Hepatocyte (in vitro differentiated cells): Measurements from ENCODE around the gene TRAPPC2. TPM values are rescaled to one million over a fixed set of nuclear protein-coding genes. Genes with fewer than 3 reads are reported as not detected.
A peak's percentile ranks its signal among the peaks of the same experiment; 100 is the strongest.

Source experiments
- DNase-seq: peaks from one replicate; pipeline ENCODE4 v3.0.0-alpha.2; 2016; ENCODE audit warnings: low spot score
- H2AFZ ChIP-seq: fragments of 200-600 bp; sonication (generic); 2 replicates; pipeline ENCODE4 v1.6.0; 2016; ENCODE audit warnings: antibody characterized with exemption, mild to moderate bottlenecking
- H3K27ac ChIP-seq: fragments of 200-600 bp; sonication (generic); 2 replicates; pipeline ENCODE4 v1.5.1; 2016; ENCODE audit warnings: mild to moderate bottlenecking
- H3K27me3 ChIP-seq: fragments of 200-600 bp; sonication (generic); 2 replicates; pipeline ENCODE4 v1.6.1; 2016
- H3K36me3 ChIP-seq: fragments of 200-600 bp; sonication (generic); replicated peaks from 2 replicates; pipeline ENCODE4 v1.5.1; 2016; ENCODE audit warnings: low read depth; ENCODE audit not compliant: insufficient read depth
- H3K4me1 ChIP-seq: fragments of 200-600 bp; sonication (generic); 2 replicates; pipeline ENCODE4 v1.5.1; 2016; ENCODE audit warnings: mild to moderate bottlenecking, moderate library complexity; ENCODE audit not compliant: insufficient read depth
- H3K4me2 ChIP-seq: fragments of 200-600 bp; sonication (generic); 2 replicates; pipeline ENCODE4 v1.6.0; 2016
- H3K4me3 ChIP-seq: fragments of 200-600 bp; sonication (generic); 2 replicates; pipeline ENCODE4 v1.5.1; 2016; ENCODE audit warnings: mild to moderate bottlenecking
- H3K79me2 ChIP-seq: fragments of 200-600 bp; sonication (generic); 2 replicates; pipeline ENCODE4 v1.6.0; 2017; ENCODE audit warnings: mild to moderate bottlenecking
- H3K9me2 ChIP-seq: fragments of 200-600 bp; sonication (generic); replicated peaks from 2 replicates; pipeline ENCODE4 v1.6.0; 2017; ENCODE audit warnings: mild to moderate bottlenecking; ENCODE audit not compliant: insufficient read depth
- H3K9me3 ChIP-seq: fragments of 200-600 bp; sonication (generic); 2 replicates; pipeline ENCODE4 v1.5.1; 2016; ENCODE audit warnings: low read depth, mild to moderate bottlenecking
- H4K20me1 ChIP-seq: fragments of 200-600 bp; sonication (generic); 2 replicates; pipeline ENCODE4 v1.6.0; 2016; ENCODE audit warnings: mild to moderate bottlenecking; ENCODE audit not compliant: insufficient read depth, poor library complexity, severe bottlenecking
- EZH2 ChIP-seq: fragments of 200-600 bp; sonication (generic); IDR thresholded peaks from 2 replicates; pipeline ENCODE4 v1.6.1; 2016; ENCODE audit warnings: antibody characterized with exemption, mild to moderate bottlenecking, borderline replicate concordance
- EZH2phosphoT487 ChIP-seq: fragments of 200-600 bp; sonication (generic); IDR thresholded peaks from one replicate; pipeline ENCODE4 v1.6.1; 2018; ENCODE audit warnings: antibody characterized with exemption, mild to moderate bottlenecking, low read depth, moderate library complexity; ENCODE audit not compliant: unreplicated experiment, severe bottlenecking
- WGBS: methylation state at CpG from one replicate; pipeline ENCODE4 v1.1.6; 2016; ENCODE audit warnings: low lambda C conversion rate; ENCODE audit errors: missing lambda C conversion rate; 5-methylcytosine and 5-hydroxymethylcytosine counted together
- polyA plus RNA-seq: library from polyadenylated mRNA; unstranded; fragments of >200 nt; fragmentation: Nextera tagmentation; extraction: Ambion mirVana; gene quantifications from 2 replicates; pipeline ENCODE4 v1.2.1, GENCODE V29; 2016
- total RNA-seq: library from RNA; depleted of rRNA; stranded (reverse); fragments of >200 nt; gene quantifications from 2 replicates; pipeline ENCODE4 v1.2.3, GENCODE V29; 2014
- TF ChIP-seq, protein P1 (sequence below): fragments of 200-600 bp; sonication (generic); IDR thresholded peaks from 2 replicates; pipeline ENCODE4 v1.5.1; 2016; ENCODE audit warnings: antibody characterized with exemption, mild to moderate bottlenecking; ENCODE audit not compliant: poor library complexity

TRAPPC2 gene
- total RNA-seq (23.4 and 24.8 TPM in 2 replicates), polyA plus RNA-seq (11.7 and 15.8 TPM in 2 replicates)

DNA sequence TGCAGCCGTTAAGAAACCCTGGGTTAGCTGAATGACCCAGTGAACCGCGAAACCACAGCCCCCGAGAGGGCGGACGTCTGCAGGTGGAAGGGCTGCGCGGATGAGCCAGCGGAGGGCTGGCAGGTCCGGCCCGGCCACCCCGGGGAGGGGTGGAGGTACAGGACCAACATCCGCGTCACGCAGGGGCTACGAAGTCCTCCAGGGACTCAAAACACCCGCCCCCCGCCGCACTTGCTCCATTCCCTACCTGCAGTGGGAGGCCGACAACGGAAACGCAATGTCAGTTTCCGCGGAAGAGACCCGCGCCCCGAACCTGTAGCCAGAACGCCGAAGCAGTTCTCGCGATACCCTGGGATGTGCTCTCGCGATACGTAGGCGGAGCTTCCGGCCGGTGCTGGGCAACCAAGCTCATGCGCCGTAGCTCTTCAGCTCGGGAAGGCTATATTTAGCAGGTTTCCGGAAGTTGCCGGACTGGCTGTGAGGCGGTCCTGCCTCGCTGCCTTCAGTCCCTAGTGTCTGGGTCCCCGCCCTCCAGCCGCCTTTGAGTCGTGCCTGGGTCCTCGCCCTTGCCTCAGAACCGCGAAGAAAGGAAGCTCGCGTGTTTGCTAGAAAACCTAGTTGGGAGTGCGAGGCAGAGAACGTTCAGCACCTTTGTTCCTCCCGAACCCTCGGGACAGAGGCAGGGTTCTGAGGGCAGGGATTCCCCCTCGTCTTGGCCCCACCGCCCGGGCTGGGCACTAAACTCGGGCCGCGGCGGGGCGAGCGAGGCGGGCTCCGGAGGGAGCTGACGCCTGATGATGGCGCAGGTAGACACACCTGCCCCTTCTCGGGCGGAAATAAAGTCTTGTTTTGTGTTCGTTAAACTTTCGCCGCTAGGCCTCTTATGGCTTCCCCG lies at the start of gene TRAPPC2, which contains the start of gene OFD1:
Gene TRAPPC2 (minus strand): TSS at position 343 of the 895 bp plus-strand sequence. CDS start 14,657 bp downstream, outside the sequence.
Gene OFD1 (plus strand): TSS at position 471 of the 895 bp plus-strand sequence. CDS start 324 bp downstream, at position 795.
- Histone ChIP-seq H3K27ac (peak within 1 kb of the TSS; percentile 97), H3K79me2 (peaks cover 61% of the 10 kb centered on the region), H3K27me3 (no peaks in the 10 kb centered on the region), H3K9me3 (no peaks in the 10 kb centered on the region), H3K9me2 (no peaks in the 10 kb centered on the region), H4K20me1 (no peaks in the 10 kb centered on the region), H3K36me3 (no peaks in the 10 kb centered on the region), H3K4me2 (peak within 1 kb of the TSS; percentile 75), H3K4me1 (no peaks in the 10 kb centered on the region), H3K4me3 (peak within 1 kb of the TSS; percentile 79), H2AFZ (peak within 1 kb of the TSS; percentile 28)
- DNase-seq, result peak; percentile 93
- TF ChIP-seq EZH2phosphoT487, result no peak
- TF ChIP-seq, protein P1, sequence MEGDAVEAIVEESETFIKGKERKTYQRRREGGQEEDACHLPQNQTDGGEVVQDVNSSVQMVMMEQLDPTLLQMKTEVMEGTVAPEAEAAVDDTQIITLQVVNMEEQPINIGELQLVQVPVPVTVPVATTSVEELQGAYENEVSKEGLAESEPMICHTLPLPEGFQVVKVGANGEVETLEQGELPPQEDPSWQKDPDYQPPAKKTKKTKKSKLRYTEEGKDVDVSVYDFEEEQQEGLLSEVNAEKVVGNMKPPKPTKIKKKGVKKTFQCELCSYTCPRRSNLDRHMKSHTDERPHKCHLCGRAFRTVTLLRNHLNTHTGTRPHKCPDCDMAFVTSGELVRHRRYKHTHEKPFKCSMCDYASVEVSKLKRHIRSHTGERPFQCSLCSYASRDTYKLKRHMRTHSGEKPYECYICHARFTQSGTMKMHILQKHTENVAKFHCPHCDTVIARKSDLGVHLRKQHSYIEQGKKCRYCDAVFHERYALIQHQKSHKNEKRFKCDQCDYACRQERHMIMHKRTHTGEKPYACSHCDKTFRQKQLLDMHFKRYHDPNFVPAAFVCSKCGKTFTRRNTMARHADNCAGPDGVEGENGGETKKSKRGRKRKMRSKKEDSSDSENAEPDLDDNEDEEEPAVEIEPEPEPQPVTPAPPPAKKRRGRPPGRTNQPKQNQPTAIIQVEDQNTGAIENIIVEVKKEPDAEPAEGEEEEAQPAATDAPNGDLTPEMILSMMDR, result no peak
- no peak for TF ChIP-seq EZH2
- WGBS, result 40% methylated on average over 51 of the region's 75 CpGs

DNA sequence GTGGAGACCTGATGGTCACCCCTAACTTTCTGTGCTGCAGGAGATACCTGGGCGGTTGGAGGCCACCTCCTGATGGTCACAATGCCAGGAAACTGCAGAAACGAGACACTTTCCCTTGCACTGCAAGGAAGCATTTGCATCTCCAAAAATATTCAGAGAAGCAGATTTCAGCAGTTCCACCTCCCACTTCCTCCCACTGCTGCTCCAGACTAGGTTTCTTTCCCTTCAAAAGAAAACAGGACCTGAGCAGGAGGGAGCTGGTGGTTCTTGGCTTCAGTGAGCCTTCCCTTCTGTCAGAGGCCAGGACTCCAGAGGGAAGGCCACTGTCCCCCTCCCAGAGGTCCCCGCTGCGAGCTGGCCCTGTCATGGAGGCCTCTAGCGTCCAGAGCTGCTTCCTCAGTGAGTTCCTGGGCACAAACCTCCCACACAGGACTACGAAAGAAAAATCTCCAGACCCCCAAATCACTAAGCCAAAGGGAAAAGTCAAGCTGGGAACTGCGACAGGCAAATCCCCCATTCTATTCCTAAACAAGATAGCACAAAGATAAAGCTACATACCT lies 46.5 kb upstream of the TRAPPC2 start:
- WGBS, result 58% methylated on average over 7 of the region's 7 CpGs

DNA sequence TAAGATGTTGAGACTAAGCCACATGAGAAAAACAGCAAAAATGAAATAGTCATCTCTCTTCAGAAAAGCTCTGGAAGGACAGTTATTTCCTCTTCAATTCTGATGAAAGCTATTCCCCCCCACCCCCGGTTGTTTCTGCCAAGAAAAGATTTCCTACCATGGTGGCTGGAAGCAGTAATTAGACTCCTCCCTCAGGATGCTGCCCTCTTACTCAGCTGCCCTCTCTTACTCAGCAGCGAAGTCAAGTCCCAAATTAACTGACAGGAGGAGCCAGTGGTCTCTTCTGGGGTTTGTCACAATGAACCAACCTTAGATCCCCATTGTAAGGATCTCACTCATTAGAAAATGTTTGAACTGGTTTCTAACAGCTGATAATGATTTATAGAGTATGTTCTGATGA lies 44.5 kb upstream of the TRAPPC2 start:
- no peaks in the 10 kb centered on the region for H3K9me2 ChIP-seq
- no peak for DNase-seq
- TF ChIP-seq EZH2 (no peak), EZH2phosphoT487 (no peak)
- TF ChIP-seq, protein P1, result no peak
- no peaks in the 10 kb centered on the region for H4K20me1 ChIP-seq
- no peak overlapping the region for H3K27ac ChIP-seq
- no peak overlapping the region for H3K4me3 ChIP-seq
- H3K9me3 ChIP-seq, result no peaks in the 10 kb centered on the region
- no peaks in the 10 kb centered on the region for H3K27me3 ChIP-seq
- H3K4me1 ChIP-seq, result no peaks in the 10 kb centered on the region
- H2AFZ ChIP-seq, result no peak overlapping the region
- H3K4me2 ChIP-seq, result no peak overlapping the region
- WGBS, result 49% methylated on average over 2 of the region's 2 CpGs
- H3K36me3 ChIP-seq, result peaks cover 3% of the 10 kb centered on the region
- H3K79me2 ChIP-seq, result no peaks in the 10 kb centered on the region

More for the DNA sequence above, 46.5 kb upstream of the TRAPPC2 start:
- DNase-seq, result no peak
- H3K79me2 ChIP-seq, result no peaks in the 10 kb centered on the region
- no peak overlapping the region for H3K4me3 ChIP-seq
- H3K9me2 ChIP-seq, result no peaks in the 10 kb centered on the region
- no peaks in the 10 kb centered on the region for H3K4me1 ChIP-seq
- no peaks in the 10 kb centered on the region for H3K27me3 ChIP-seq
- no peak overlapping the region for H3K4me2 ChIP-seq
- TF ChIP-seq EZH2 (no peak), EZH2phosphoT487 (no peak)
- TF ChIP-seq, protein P1, result no peak
- H4K20me1 ChIP-seq, result no peaks in the 10 kb centered on the region
- no peak overlapping the region for H3K27ac ChIP-seq
- no peaks in the 10 kb centered on the region for H3K9me3 ChIP-seq
- H2AFZ ChIP-seq, result no peak overlapping the region
- H3K36me3 ChIP-seq, result peaks cover 1% of the 10 kb centered on the region
